GM04504 (cell line): ENCODE data around the gene CALHM2.

Source experiments
- DNase-seq: peaks from one replicate; pipeline ENCODE4 v3.0.0-alpha.2; 2012; ENCODE audit warnings: low read depth

The CALHM2 gene

DNA sequence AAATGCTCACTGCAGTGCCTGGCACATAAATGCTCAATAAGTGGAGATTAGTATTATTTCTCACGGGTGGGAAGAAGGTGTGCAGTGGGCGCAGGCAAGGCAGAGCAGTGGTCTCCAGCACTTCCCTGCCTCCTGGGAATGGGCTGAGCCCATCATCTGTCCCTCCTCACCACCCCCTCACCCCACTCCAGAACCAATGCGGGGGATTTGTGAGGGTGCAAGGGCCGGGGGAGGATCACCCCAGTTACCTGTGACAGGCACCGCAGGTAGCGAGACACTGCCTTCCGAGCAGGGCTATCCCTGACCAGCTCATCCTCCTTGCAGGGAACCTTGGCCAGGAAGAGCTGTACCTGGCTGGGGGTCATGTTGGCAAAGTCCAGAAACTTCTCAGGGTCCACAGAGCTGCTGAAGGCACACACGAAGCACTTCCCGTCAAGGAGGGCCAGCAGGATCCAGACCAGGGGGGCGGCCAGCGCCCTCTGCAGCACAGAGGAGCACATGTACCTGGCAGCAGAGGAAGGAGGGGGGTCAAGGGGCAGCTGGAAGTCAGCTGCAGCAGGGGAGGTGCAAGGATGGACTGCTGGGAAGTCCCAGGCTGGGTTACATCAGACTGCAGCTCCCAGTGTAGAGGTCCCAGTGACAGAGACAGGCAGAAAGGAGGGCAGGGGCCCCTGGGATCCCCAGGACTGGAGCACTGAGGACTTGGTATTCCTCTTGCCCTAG lies 24.0 kb upstream of the CALHM2 start:
- no peak for DNase-seq

DNA sequence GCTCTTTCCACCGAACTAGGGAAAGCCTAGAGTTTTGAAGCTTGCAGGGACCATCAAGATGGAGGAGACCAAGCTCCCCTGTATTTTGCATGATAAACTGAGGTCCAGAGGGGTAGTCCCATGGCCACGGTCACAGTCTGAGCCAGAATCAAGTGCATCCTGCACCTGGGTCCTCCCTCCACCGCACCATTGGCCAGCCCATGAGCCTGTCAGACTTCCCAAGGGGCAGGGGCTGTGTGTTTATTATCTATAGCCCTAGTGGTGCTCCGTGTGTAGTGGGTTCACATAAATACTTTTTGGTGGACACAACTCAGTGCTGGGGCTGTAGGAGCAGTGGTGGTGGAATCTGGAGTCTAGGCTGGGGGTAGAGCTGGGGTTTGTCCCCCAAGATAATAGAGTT lies 23.3 kb upstream of the CALHM2 start:
- no peak for DNase-seq

DNA sequence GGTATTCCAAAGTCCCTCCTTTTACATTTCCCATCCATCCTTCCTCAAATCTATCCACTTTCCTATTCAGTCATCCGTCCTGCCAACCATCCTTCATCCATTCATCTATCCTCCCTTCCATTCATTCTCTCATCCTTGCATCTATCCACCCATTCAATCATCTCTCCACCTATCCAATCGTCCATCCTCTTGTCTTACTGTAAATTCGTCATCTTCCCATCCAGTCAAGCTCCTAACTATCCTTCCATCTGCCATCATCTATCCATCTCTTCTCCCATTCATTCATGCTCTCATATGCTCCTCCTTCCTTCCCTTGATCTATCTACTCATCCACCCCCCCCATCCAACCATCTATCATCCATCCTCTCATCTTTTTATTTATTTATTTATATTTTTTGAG lies 21.9 kb upstream of the CALHM2 start:
- no peak for DNase-seq

DNA sequence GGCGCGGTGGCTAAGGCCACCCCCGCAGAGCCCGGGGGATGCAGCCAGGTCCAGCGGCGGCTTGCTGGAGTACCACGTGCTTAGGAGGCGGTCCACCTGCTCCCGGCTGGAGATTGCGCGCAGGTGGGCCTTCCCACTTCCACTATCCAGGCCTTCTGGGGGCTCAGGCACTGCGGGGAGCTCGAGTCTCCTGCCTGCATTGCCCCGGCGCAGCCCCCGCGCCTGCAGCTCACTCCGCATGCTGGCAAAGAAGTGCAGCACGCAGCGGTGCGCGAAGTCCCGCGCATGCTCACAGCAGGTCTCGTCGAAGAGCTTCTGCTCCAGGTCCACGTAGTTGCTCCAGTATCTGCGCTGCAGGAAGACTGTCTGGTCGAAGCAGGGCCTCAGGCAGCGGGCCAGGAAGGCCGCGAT lies 21.1 kb upstream of the CALHM2 start:
- DNase-seq: no peak

DNA sequence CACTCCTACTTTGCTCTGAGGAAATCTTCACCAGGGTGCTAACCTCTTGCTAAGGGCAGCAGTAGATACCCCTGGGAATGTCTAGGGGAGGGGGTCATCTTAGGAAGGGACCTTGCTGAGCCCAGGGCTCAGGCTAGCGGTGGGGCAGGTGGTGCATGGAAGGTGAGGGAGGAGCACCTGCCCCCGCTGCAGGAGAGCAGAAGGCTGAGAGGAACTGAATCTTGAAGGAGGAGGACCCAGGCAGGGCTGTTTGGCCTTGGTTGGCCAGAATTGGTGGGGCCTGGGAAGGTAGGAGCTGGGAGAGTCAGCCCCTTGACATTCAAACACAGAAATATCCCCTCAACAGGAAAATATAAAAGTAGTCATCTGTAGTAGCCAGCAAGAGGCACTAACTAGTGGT lies 19.8 kb upstream of the CALHM2 start:
- no peak for DNase-seq

DNA sequence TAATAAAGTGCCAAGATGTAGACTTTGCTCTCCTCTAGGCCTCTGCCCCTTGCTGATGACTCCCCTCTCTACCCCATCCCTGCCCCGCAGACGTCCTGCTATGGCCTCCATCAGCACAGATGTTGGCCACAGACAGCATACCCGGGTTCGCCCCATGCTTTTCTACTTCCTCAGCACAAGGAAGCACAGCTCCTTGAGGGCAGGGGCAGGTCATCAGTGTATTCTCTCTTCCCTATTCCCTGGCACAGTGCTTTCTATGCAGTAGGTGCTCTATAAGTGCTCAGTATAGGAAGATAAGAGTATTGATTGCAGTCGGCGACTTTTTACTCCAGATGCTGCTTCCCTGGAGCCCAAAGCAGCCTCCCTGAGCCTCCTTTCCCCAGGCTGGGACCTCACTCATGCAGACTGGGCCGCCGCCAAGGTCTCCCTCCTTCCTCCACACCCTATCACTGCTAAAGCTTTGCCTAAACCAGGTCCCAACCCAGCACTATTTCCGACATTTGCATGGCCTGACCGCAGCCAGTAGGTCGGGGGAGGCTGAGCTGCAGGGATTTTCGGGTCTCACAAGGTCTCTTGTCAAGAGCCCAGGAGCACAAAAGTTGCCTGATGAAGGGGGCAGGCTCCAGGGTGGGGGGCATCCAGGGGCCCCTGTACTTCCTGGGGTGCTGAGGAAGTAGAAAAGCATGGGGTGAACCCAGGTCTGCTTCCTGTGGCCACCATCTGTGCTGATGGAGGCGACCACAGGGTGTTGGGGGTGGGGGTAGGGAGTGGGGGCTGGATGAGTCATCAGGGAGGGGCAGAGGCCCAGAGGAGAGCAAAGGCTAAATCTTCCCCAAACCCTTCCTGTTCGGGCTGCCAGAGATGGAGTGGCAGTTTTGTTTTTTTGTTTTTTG lies 18.8 kb upstream of the CALHM2 start:
- no peak for DNase-seq

DNA sequence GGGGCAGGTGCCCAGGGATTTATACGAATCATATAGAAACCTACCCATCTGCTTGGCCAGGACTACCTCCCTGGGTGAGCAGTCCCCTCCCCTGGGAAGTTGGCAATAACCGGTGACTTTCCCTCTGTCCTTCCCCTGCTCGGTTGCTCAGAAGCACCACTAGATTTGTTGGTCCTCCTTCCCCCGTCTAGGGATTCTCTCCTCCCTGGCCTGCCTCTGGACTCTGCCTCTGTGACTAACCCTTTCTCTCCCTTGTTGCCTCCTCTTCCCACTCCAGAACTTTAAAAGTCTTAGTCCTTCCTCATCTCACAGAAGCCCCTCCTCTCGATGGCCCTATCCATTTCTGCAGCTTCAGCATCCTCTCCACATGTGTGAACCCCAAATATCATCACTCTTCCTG lies 17.0 kb upstream of the CALHM2 start:
- DNase-seq: no peak

DNA sequence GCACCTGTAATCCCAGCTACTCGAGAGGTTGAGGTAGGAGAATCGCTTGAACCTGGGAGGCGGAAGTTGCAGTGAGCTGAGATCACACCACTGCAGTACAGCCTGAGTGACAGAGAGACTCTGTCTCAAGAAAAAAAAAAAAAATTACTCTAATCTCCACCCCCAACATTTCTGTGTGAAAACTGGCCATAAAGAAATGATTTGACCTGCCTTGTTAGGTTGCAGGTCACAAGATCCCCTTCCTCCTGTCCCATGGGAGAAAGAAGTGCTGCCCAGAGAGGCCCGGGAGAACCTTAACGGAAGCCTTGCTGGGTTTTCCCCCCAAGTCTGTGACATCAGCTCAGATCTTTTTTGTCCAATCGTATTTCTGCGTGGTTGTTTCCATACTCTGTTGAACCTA lies 15.2 kb upstream of the CALHM2 start:
- no peak for DNase-seq

DNA sequence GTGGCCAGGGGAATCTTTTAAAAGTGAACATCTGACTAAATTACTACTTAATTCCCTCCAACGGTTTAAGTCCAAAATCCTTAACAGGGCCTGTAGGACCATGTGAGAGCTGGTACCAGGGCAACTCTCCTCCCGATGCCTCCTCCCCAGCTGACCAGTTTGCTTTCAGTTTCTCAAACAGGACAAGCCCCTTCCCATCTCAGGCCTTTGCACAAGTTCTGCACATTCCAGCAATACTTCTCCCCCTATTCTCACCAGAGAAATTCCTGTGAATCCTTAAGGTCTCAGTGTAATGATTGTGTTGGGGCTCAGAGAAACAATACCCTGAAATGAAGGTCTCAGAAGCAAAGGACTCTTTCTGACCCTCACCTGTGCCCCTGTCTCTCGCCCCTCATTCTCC lies 14.6 kb upstream of the CALHM2 start:
- DNase-seq: no peak

DNA sequence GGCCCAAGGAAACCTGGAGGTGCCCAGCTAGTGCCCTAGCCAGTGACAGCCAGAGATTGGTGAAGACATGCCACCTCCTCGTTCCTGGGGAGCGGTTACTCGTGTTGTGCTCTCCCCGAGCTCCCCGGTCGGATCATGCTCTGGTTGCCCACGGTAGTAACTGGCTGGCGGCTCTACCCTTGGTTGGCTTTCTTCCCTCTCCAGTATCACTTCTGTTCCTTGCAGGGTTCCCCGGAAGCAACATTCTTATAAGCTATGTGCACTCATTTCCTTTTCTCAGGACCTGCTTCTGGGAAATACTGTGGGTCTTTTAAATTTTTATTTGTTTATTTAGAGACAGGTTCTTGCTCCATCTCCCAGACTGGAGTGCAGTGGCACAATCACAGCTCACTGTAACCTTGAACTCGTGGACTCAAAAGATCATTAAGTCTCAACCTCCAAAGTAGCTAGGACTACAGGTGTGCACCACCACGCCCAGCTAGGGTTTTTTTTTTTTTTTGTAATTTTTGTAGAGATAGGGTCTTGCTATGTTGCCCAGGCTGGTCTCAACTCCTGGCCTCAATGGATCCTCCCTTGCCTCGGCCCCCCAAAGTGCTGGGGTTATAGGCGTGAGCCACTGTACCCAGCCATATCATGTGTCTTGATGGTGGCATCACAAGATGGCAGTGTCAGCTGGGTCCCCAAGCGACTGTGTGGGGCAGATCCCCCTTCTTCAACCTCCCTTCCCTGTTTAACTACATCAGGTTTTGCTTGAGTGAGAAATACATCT lies 13.4 kb upstream of the CALHM2 start:
- DNase-seq: no peak

DNA sequence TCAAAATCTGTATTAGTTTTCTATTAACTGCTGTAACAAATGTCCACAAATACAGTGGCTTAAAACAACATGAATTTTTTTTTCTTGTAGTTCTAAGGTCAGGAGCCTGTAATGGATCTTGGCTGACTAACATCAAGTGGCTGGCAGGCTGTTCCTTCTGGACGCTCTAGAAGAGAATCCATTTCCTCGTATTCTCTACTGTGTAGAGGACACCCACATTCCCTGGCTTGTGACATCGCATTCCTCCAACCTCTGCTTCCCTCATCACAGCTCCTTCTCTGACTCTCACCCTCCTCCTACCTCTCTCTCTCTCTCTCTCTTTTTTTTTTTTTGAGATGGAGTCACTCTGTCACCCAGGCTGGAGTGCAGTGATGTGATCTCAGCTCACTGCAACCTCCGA lies 11.3 kb upstream of the CALHM2 start:
- no peak for DNase-seq

DNA sequence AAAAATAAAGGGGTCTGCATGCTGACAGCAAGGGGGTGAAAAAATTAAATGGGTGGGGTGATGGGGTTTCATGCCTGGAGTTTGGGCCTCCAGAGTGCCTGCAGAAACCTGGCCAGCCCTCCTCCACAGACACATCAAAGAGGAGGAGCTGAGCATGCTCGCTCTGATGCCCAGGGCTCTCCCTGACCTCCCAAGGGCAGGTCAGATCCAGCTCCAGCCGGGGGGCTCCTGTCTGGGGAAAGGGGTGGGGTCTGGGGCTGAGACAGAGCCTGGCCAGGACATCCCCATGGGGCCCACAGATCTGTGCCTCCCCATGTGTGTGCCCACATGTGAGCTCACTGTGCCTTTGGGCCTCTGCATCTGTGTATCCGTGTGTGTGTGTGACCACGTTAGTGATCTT lies 7.4 kb upstream of the CALHM2 start:
- DNase-seq: no peak

DNA sequence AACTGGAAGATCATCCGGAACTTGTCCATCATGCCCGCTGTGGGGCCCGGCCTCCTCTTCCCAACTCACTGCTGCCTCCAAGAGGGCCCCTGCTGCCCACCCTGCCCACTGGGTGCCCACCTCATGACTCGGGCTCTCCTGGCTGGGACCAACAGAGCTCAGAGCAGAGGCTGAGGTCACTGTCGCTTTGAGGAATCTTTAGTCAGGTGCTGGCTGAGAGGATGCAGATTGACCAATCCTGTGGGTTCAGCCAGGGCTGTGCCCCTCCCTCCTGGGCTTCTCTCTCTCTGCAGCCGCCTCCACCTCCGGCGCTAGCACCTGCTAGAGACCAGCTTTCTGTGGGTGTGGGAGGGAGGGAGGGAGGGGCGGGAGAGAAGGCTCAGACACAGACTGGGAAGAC lies 6.5 kb upstream of the CALHM2 start, which contains the start of gene CALHM1:
TSS of gene CALHM1 (minus strand) at position 181 of the 400 bp plus-strand sequence. CDS start at position 32, 149 bp downstream.
- no peak for DNase-seq

DNA sequence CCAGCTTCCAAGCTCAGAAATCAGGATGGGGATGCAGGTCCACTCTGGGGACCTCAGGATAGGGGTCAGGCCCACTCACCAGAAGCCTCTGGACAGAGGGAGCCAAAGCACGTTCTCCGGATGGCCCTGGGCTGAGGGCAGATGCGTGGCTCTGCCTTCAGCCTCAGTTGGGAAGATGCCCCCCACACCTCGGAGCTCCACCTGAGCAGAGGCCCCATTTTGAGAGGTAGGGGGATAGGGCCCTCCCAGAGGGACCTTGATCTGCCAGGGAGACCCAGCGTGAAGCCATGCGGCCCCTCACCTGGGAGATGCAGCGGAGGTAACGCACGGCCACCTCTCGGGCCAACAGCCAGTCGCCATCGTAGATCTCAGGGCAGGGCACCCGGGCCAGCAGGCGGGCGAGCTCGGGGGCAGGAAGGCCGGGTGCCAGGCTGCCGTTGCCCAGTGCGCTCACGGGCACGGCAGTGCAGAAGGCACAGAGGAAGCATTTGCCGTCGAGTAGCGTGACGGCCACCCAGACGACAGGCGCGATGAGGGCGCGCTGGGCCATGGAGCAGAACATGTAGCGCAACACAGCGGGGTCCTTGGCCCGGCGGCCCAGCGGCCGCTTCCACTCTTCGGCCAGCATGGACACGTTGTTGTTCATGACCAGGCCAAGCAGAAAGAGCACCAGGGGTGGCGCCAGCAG lies 5.9 kb upstream of the CALHM2 start:
- no peak for DNase-seq

DNA sequence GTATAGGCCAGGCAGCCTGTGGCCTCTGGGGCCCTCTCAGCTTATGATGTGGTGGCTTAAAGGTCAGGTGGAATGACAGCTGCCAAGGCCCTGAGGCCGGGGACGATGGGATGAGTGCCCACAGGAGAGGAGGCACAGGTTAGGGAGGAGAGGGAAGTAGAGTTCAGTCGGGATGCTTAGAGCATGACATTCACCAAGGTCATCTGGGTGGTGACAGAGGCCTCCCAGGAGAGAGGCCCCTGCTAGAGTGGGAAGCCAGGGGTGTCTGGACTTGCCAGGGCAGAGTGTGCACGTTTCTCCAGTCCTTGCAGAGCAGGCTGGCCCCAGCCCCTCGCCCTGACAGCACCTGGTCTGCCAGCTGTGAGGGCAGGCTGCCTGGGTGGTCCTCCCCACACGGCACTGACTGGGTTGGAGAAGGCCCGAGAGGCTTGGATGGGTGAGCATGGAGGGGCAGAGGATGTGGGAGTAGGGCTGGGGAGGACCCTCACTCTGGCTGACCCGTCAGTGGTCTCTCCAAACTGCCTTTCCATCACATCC lies 5.1 kb upstream of the CALHM2 start:
- DNase-seq: no peak

DNA sequence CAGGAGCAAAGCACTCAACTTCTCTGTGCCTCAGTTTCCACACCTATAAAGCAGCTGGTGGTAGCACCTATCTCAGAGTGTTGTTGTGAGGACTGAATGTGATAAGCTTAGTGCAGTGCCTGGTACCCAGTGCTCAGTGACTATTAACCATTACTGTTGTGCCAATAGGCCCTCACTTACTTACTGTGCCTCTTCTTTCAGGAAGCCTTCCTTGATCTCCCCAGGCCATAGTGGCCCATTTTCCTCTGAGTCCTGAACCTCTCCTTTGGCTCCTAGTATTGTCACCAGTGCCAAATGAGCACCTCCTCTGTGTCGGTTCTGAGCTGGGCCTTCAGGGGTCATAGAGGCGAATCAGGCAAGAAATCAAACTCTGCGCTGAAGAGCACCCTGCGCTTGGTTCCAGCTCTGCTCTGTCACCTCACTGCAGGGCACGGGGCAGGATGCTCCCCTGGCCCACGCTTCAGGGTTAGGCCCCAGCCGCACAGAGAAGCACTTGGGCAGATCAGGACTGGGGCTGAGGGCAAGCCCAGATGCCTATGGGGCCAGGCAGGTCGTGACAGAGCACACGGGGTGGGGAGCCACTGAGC lies 4.0 kb upstream of the CALHM2 start:
- no peak for DNase-seq

DNA sequence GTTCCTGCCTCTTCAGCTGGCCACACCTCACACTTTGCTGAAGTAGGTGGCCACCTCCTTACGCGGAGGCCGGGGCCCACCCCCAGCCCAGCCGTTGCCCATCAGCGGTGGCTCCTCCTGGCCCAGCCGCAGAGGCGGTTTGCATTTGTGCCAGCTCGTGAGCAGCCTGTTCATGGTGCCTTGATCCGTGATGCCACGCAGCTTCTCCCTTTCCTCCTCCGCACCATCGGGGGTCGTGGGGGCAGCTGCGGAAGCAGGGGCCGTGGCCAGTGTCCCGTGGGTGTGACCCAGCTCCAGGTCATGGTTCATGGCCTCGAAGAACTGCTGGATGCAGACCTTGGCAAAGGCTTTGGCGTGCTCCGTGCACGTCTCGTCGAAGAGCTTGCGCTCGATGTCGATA lies 3.1 kb upstream of the CALHM2 start:
- DNase-seq: no peak

DNA sequence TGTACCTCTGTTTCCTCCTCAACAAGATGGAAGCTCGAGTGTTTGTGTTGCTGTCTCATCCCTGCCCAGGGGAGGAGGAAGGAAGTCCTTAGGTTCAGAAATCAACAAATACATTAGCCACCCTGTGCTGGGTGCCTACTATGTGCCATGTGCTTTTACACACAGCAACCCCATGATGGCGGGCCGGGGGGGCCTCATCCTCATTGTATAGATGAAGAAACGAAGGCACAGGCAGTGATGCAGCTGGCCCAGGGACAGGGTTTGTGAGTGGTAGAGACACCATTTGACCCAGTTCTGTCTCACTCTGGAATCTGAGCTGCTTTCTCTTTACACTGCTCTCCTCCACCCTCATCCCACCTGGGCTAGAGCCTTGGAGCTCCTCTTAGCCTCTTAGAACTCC lies 1.9 kb upstream of the CALHM2 start:
- DNase-seq: no peak

DNA sequence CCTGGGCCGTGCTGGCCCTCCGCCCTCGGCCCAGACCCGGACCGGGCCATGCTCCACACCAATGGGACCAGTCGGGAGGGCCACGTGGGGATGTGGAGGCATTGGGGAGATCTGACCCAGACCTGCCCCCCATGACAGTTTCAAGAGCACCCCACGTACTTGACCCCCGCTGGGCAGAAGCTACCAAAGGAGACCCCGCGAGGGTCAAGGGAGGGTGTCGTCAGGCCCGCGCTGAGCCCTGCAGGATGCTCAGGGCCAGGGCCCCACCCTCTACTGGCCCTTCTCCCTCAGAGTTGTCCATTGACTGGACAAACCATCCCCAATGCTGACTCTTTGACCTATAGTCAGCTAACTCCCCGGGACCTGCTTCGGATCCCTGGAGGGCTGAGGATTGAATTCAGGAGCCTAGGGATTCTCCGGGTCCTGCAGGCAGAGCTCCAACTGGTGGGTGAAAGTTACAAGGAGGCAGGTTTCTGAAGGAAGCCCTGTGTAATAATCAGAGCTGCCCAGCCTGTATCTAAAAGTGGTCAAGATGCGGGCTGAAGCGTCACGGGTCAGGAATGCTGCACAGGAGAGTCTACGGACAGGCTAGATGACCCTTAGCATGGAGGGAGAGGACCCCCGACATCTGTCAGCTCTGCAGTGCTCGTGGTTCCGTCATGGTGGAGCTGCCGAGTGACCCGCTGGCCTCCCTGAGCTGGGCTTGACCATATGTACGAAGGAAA lies 498 bp upstream of the CALHM2 start:
- no peak for DNase-seq

DNA sequence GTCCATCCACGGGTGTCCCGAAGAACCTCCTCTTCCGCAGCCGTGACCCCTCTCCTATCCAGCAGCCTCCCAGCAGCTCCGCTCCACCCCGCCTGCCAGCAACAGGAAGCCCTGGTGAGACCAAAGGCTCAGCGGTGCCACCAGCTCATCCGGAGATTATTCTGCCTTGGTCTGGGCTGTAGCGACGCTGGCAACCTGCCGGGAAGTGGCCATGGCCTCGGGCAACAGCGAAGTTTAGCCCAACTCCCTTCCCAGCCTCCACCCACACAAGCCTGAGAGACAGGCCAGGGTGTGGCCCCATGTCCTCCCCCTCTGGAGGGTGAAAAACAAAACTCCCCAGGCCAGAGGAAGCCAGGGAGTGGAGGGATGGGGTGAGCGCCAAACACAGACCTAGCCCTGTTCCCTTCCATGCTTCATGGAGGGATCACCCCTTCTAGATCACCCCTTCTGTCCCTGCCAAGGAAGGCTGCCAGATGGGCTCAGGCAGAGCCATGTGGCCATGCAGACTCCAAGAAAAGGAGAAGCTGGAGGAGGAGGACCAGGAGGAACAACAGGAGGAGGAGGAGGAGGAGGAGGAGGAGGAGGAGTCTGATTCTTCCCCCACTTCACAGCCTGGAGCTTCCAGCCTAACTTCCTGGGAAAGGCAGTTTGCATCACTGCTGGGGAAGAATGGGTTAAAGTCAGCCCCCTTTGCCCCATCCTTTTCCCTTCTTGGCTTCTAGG lies 918 bp downstream of the CALHM2 start:
- peak; percentile 51 for DNase-seq
